ENCODE measurements around the gene PCYT2. TPM values are rescaled to one million over a fixed set of nuclear protein-coding genes. Genes with fewer than 3 reads are reported as not detected.

The PCYT2 gene
- total RNA-seq, 1 experiment from 2014 or later = 151 TPM

DNA sequence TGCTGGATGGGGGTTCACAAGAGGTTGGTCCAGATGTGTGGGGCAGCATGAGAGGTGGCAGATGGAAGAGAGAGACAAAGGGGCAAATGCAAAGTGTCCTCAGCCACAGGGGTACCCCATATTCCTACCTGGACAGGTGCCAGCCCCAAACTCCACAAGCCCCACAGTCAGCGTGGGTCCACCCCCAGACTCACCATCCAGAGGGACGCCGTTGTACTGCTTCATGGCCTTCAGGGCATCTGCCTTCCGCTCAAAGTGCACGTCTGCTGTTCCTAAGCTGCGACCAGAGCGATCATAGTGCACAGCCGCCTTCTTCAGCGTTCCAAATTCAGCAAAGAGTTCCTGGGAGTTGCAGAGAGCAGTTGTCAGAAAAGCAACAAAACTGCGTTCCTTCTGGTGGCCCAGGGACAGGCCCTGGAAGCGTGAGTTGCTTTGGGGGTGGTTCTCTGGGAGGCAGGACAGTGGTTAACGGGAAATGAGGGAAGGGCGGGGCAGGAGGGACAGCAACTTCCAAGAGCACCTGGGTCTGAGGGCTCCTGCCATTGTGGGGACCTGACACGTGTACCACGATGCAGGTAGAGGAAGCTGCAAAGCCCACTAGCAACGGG, 22.1 kb downstream of the PCYT2 start:
- H3K27ac Mint-ChIP-seq (ENCODE audit: unreplicated experiment) = peak overlapping the region; percentile 29
- Histone ChIP-seq H3K4me3 (ENCODE audit: low read depth, low read length) (no peak overlapping the region), H3K36me3 (ENCODE audit: control insufficient read depth, insufficient read depth, low read length) (peaks cover 10% of the 10 kb centered on the region)

DNA sequence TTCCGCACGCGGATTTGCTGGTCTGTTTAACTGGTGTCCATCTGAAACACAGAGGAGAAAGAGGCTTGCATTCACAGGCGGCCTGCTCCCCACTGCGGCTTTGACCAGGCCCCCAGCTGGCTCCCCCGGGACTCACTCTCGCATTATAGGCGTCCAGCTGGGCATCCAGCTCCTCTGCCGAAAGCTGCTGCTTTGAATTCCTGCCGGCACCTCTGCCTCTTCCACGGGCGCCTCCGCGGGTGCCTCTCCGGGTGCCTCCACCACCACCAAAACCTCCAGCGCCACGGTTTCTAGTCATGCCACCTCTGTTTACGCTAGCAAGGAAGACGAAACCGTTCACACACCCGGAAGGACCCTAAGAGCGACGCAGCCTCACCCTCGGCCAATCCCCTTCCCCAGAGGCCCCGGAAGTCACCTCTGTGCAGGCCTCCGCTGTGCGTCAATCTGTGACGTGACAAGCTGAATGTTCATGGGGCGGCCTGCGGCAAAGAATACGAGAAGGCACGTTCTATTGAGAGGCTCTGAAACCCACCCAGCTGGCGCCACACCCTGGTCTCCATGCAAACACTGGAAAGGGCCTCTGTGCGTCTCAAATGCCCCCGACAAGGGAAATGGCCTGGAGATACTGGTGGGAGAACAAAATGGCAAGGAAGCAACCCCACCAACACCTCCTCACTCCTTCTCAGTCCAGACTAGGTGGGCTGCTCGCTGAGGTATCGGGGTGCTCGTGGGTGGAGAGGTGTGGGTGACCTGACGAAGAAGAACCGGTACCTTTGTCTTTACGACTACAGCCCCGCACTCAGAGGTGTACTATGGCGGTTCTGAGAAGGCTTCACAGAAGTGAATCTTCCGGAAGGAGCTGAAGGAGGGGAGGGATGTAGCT, 22.9 kb downstream of the PCYT2 start:
- Histone ChIP-seq H3K4me1 (peaks cover 11% of the 10 kb centered on the region), H3K36me3 (ENCODE audit: control insufficient read depth, insufficient read depth, low read length) (peaks cover 10% of the 10 kb centered on the region), H3K27me3 (replicated peaks; ENCODE audit: control insufficient read depth, insufficient read depth, low read length) (no peaks in the 10 kb centered on the region), H3K9me3 (no peaks in the 10 kb centered on the region), H3K4me3 (ENCODE audit: low read depth, low read length) (no peak overlapping the region)
- H3K4me1 Mint-ChIP-seq (ENCODE audit: low read depth, unreplicated experiment) = no peaks in the 10 kb centered on the region
- no peak for TF ChIP-seq CTCF (IDR thresholded peaks at IDR 0.05; ENCODE audit: insufficient read depth in 1 of 2, low read depth in 1 of 2, low read length in 1 of 2, severe bottlenecking in 1 of 2, unreplicated experiment in 1 of 2)
- H3K27ac Mint-ChIP-seq (ENCODE audit: unreplicated experiment) = peak overlapping the region; percentile 29
- DNase-seq = no peak
- intact Hi-C loops (cut with micrococcal nuclease; ENCODE audit: unreplicated experiment) = no loop called here
- peak overlapping the region; percentile 91 for H3K4me3 Mint-ChIP-seq (ENCODE audit: unreplicated experiment)
- no TSS peak for BruUV-seq (replicated peaks)
- peaks cover 94% of the 10 kb centered on the region for H3K36me3 Mint-ChIP-seq (ENCODE audit: insufficient read depth, unreplicated experiment)
- no peaks in the 10 kb centered on the region for H3K9me3 Mint-ChIP-seq (ENCODE audit: unreplicated experiment)
- CTCF ChIA-PET = no interaction called here
- POLR2A ChIA-PET = no interaction called here
- H3K27me3 Mint-ChIP-seq (ENCODE audit: insufficient read depth, unreplicated experiment) = no peaks in the 10 kb centered on the region

More for the DNA sequence above, 22.1 kb downstream of the PCYT2 start:
- ChIA-PET CTCF (no interaction called here), POLR2A (no interaction called here)
- BruUV-seq (replicated peaks) = no TSS peak
- no peak for TF ChIP-seq CTCF (IDR thresholded peaks at IDR 0.05; ENCODE audit: insufficient read depth in 1 of 2, low read depth in 1 of 2, low read length in 1 of 2, severe bottlenecking in 1 of 2, unreplicated experiment in 1 of 2)
- Histone ChIP-seq H3K27me3 (replicated peaks; ENCODE audit: control insufficient read depth, insufficient read depth, low read length) (no peaks in the 10 kb centered on the region), H3K4me1 (peaks cover 11% of the 10 kb centered on the region), H3K9me3 (no peaks in the 10 kb centered on the region)
- Mint-ChIP-seq H3K4me3 (ENCODE audit: unreplicated experiment) (peak overlapping the region; percentile 91), H3K9me3 (ENCODE audit: unreplicated experiment) (no peaks in the 10 kb centered on the region), H3K4me1 (ENCODE audit: low read depth, unreplicated experiment) (no peaks in the 10 kb centered on the region), H3K36me3 (ENCODE audit: insufficient read depth, unreplicated experiment) (peaks cover 93% of the 10 kb centered on the region), H3K27me3 (ENCODE audit: insufficient read depth, unreplicated experiment) (no peaks in the 10 kb centered on the region)
- DNase-seq = no peak
- intact Hi-C loops (cut with micrococcal nuclease; ENCODE audit: unreplicated experiment) = no loop called here

- CTCF ChIA-PET = no interaction called here
- BruUV-seq (replicated peaks) = no TSS peak
- intact Hi-C loops (cut with micrococcal nuclease; ENCODE audit: unreplicated experiment) = no loop called here
- Histone ChIP-seq H3K4me1 (peaks cover 11% of the 10 kb centered on the region), H3K9me3 (no peaks in the 10 kb centered on the region), H3K4me3 (ENCODE audit: low read depth, low read length) (no peak overlapping the region), H3K27me3 (replicated peaks; ENCODE audit: control insufficient read depth, insufficient read depth, low read length) (no peaks in the 10 kb centered on the region), H3K36me3 (ENCODE audit: control insufficient read depth, insufficient read depth, low read length) (peaks cover 10% of the 10 kb centered on the region)
- peaks cover 100% of the 10 kb centered on the region for H3K36me3 Mint-ChIP-seq (ENCODE audit: insufficient read depth, unreplicated experiment)
- DNase-seq = no peak
- TF ChIP-seq CTCF (IDR thresholded peaks at IDR 0.05; ENCODE audit: insufficient read depth in 1 of 2, low read depth in 1 of 2, low read length in 1 of 2, severe bottlenecking in 1 of 2, unreplicated experiment in 1 of 2) = no peak
- no peak overlapping the region for H3K4me3 Mint-ChIP-seq (ENCODE audit: unreplicated experiment)
- POLR2A ChIA-PET = interaction anchor here (1.6 kb wide), 1 partner anchor 11 kb away, joined by 5 read pairs; no protein-coding TSS in a partner anchor
- H3K4me1 Mint-ChIP-seq (ENCODE audit: low read depth, unreplicated experiment) = no peaks in the 10 kb centered on the region
- no peaks in the 10 kb centered on the region for H3K9me3 Mint-ChIP-seq (ENCODE audit: unreplicated experiment)
- H3K27ac Mint-ChIP-seq (ENCODE audit: unreplicated experiment) = peak overlapping the region; percentile 84
- H3K27me3 Mint-ChIP-seq (ENCODE audit: insufficient read depth, unreplicated experiment) = no peaks in the 10 kb centered on the region
Measured at GRCh38 chr17:81885869-81886548, 25.2 kb downstream of the PCYT2 start.

Data from Caco-2 (cell line).